HTERT RPE-1 (cell line): ENCODE measurements around the gene RPS10.
"Not testable (repeated sequence)": the region's sequence is repeated elsewhere in the genome, so short reads cannot be mapped to it uniquely, and the experiment has no call there.

ENCODE experiments used
- in situ Hi-C: fragments of 300-500 bp; cut with MboI; formaldehyde crosslinking; loops from 4 replicates; pipeline ENCODE4 v1.14.3; 2020; ENCODE audit warnings: low sequenced_read_pairs

The RPS10 gene

GRCh38 chr6:34374508-34374907 lies 51.4 kb downstream of the RPS10 start:
- in situ Hi-C loops = no loop called here

- in situ Hi-C loops = no loop called here
These were observed 51.8 kb downstream of the RPS10 start for GRCh38 chr6:34374069-34374468.

- in situ Hi-C loops = no loop called here
These were observed 52.4 kb downstream of the RPS10 start for GRCh38 chr6:34373511-34373910.

- in situ Hi-C loops = not testable (repeated sequence)
These were observed 54.0 kb downstream of the RPS10 start for GRCh38 chr6:34371865-34372264.

- in situ Hi-C loops = no loop called here
These were observed 55.5 kb downstream of the RPS10 start for GRCh38 chr6:34370361-34370760.

GRCh38 chr6:34369385-34369784 lies 56.5 kb downstream of the RPS10 start:
- in situ Hi-C loops = no loop called here
